NOMO-1 treated with DMSO at 0.1 percent for 48 hours (cell line): ENCODE data around the gene RARB.

Experiments
- DNase-seq: peaks from one replicate; lab custom pipeline; 2025; ENCODE audit not compliant: unreplicated experiment; lab: John Stamatoyannopoulos, UW

Gene RARB

GRCh38 chr3:25573386-25574171, 145.5 kb downstream of the RARB start:
- DNase-seq: no peak

GRCh38 chr3:25574172-25574765, 146.2 kb downstream of the RARB start:
- no peak for DNase-seq

- no peak for DNase-seq
Measured at GRCh38 chr3:25575001-25575400, 146.9 kb downstream of the RARB start.

- DNase-seq: no peak
Measured at GRCh38 chr3:25576146-25576545, 148.1 kb downstream of the RARB start.

- DNase-seq: no peak
Measured at GRCh38 chr3:25576831-25577454, 148.9 kb downstream of the RARB start.

- DNase-seq: no peak
Measured at GRCh38 chr3:25578059-25578458, 150.0 kb downstream of the RARB start.

- DNase-seq: no peak
Measured at GRCh38 chr3:25580534-25580933, 152.5 kb downstream of the RARB start.

- no peak for DNase-seq
Measured at GRCh38 chr3:25581335-25581734, 153.3 kb downstream of the RARB start.

- DNase-seq: no peak
Measured at GRCh38 chr3:25581823-25582222, 153.8 kb downstream of the RARB start.

- DNase-seq: peak; percentile 36
Measured at GRCh38 chr3:25582242-25582641, 154.2 kb downstream of the RARB start.

- no peak for DNase-seq
Measured at GRCh38 chr3:25583343-25583742, 155.3 kb downstream of the RARB start.

- no peak for DNase-seq
Measured at GRCh38 chr3:25584011-25584789, 156.1 kb downstream of the RARB start.

GRCh38 chr3:25585361-25586166, 157.5 kb downstream of the RARB start:
- no peak for DNase-seq

- no peak for DNase-seq
Measured at GRCh38 chr3:25586167-25586505, 158.1 kb downstream of the RARB start.

- no peak for DNase-seq
Measured at GRCh38 chr3:25586553-25586952, 158.5 kb downstream of the RARB start.

GRCh38 chr3:25587094-25587493, 159.0 kb downstream of the RARB start:
- DNase-seq: no peak

- no peak for DNase-seq
Measured at GRCh38 chr3:25587526-25587925, 159.5 kb downstream of the RARB start.

GRCh38 chr3:25587975-25588374, 159.9 kb downstream of the RARB start:
- no peak for DNase-seq

GRCh38 chr3:25588441-25589103, 160.5 kb downstream of the RARB start:
- DNase-seq: no peak

- no peak for DNase-seq
Measured at GRCh38 chr3:25589104-25589782, 161.2 kb downstream of the RARB start.
